Skin epidermis (tissue), 12 donors: ENCODE data around the gene SFXN3.

Source experiments
- H3K27ac ChIP-seq, 21 experiments: fragments of 200-600 bp; sonication (generic) in 11 of 21; one replicate each; pipeline ENCODE4 v1.5.0; 2020; ENCODE audit warnings: mild to moderate bottlenecking in 3 of 21, inconsistent platforms in 2 of 21, moderate library complexity in 2 of 21
- H3K4me3 ChIP-seq, 7 experiments: fragments of 200-600 bp; sonication (generic) in 2 of 7; one replicate each; pipeline ENCODE4 v1.5.0; 2020; ENCODE audit warnings: inconsistent platforms in 2 of 7, mild to moderate bottlenecking in 2 of 7, moderate library complexity in 1 of 7

Gene SFXN3, protein sequence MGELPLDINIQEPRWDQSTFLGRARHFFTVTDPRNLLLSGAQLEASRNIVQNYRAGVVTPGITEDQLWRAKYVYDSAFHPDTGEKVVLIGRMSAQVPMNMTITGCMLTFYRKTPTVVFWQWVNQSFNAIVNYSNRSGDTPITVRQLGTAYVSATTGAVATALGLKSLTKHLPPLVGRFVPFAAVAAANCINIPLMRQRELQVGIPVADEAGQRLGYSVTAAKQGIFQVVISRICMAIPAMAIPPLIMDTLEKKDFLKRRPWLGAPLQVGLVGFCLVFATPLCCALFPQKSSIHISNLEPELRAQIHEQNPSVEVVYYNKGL

DNA sequence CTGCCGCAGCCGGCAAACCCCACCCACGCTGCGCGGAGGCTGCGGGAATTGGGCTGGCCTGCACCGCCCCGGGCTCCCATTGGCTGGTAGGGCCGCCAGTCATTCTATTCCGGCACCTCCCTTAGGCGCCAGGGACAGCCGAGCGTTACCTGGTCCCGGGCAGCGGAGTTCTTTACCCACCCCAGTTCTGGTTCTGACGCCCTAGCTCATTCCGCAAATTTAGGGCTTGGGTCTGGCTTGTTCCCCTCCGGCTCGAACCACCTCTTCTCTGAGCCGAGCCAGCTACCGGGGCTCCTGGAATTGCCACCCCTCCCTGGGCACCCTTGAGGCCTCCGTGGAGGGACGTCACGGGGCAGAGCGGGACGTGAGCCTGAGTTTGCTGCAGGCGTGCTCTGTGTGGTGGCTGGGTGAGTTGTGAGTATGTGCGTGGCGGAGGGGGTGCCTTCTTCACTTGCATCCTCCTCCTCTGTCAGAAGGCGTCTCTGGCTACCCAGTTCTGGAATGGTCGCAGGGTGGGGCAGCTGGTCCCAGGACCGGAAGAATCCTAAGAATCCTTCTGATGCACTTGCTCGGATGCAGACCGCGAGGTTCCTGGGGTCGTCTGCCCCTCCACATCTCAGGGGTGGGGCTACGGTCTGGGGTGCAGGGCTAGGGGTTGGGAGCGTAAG, at the start of gene SFXN3, which contains the start of gene PDZD7:
Gene SFXN3, plus strand, starts transcription at position 107 of the 668 bp plus-strand sequence. CDS start 3,461 bp downstream, outside the sequence.
Gene PDZD7, minus strand, starts transcription at position 2 of the 668 bp plus-strand sequence. CDS start 910 bp downstream, outside the sequence.
- H3K4me3 ChIP-seq, result peak within 1 kb of the TSS; percentile 47 to 90 (median 70)
- H3K27ac ChIP-seq, result peak within 1 kb of the TSS; percentile 70 to 100 (median 96)

DNA sequence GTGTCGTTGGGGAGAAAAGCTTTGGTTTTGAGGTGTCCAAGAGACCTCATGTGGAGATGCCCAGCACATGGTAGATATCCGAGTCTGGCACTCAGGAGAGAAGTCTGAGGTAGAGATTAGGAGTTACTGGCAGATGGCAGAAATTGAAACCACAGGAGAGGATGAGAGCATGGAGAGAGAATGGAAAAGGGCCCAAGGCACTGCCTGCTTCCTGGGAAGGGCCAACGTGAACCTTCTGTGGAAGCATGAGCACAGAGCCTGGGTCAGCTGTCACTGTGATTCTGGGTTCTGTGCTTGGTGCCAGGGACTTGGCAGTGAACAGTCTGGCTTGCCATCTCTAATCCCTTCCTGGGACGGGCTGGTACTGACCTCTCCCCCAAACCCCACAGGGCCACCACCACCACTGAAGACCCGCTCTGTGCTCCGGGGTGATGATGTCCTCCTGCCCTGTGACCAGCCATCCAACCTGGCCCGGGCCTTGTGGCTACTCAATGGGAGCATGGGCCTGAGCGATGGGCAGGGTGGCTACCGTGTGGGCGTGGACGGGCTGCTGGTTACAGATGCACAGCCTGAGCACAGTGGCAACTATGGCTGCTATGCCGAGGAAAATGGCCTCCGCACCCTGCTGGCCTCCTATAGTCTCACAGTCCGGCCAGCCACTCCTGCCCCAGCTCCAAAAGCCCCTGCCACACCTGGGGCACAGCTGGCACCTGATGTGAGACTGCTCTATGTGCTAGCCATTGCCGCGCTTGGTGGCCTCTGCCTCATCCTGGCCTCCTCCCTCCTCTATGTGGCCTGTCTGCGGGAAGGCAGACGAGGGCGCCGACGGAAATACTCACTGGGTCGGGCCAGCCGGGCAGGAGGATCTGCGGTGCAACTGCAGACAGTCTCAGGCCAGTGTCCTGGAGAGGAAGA, 47.9 kb upstream of the SFXN3 start:
- H3K27ac ChIP-seq, result no peak overlapping the region
- H3K4me3 ChIP-seq, result no peak overlapping the region

DNA sequence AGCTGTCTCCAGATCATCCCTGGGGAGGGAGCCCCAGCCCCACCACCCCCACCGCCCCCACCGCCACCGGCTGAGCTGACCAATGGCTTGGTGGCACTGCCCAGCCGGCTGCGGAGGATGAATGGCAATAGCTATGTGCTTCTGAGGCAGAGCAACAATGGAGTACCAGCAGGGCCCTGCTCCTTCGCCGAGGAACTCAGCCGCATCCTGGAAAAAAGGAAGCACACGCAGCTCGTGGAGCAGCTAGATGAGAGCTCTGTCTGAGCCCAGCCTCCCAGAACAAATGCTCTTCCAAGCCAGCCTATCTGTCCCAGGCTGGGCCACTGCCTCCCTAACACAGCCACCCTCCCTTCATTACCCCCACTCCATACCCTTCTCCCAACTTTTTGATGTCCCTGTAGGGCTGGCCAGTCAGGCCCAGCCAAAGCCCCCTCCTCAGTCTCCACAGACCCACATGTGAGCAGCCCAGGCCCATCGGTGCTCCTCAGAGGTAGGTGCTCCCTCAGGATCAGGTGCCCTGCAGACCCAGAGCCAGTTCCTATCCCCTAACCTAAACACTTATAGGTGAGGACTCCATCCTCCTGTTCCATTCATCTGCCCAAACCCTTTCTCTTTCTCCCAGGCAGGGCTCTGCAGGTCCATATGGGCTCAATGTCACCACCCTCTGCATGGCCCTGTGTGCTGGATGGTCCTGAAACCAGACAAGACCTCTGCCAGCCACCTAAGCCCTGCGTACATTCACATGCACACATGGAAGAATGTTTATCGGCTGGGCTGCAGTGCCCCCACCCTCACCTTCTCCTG, 47.0 kb upstream of the SFXN3 start:
- no peak overlapping the region for H3K27ac ChIP-seq
- H3K4me3 ChIP-seq, result no peak overlapping the region

DNA sequence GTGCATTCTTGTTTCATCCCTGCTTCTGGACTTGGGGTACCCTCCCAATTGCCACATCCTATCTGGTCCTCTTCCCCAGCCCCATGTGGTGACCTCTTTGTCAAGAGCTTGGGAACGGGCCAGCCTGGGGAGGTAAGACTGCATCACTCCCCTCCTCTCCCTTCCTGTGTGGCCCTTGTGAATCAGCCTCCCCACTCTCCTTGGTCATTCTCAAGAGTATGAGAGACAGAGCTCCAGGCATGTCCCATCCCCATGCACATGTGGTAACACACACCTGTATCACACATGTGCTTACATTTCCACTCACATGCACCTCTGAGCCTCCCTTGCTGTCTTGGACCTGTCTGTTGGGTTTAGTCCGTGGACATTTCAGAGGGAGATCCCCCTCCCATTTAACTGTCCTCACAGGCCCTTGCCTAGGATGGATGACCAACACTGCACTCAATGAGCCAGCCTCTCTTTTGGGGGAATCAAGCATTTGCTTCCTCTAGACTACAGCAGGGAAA, 46.3 kb upstream of the SFXN3 start:
- H3K4me3 ChIP-seq, result no peak overlapping the region
- H3K27ac ChIP-seq, result no peak overlapping the region

DNA sequence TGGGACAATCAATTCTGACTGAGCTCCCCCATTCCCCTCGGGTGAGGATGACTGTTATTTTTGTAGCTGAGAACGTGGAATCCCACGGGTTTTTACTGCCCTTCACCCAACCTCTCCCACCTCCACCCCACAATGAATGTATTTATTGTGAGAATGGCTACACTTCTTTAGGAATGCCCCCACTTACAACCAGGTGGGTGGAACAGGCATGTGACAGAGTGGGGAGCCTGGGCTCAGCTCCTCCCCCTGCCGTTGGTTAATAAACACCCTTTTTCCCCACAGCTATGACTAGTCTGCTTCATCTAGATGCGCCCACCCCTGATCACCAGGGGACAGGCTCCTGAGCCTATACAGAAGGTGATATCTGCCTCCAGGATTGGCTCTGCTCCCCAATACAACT, 45.7 kb upstream of the SFXN3 start:
- no peak overlapping the region for H3K4me3 ChIP-seq
- no peak overlapping the region for H3K27ac ChIP-seq

GRCh38 chr10:100986623-100986951, 44.4 kb upstream of the SFXN3 start:
- peak overlapping the region in 18 of 21 experiments; percentile 68 to 91 (median 80) for H3K27ac ChIP-seq
- H3K4me3 ChIP-seq, result peak overlapping the region; percentile 68 to 99 (median 77)

- Histone ChIP-seq H3K27ac (peak within 1 kb of the TSS; percentile 56 to 93 (median 80)), H3K4me3 (peak within 1 kb of the TSS; percentile 68 to 99 (median 77))
These were observed 43.9 kb upstream of the SFXN3 start, which contains the start of the genes MRPL43 and TWNK for GRCh38 chr10:100986952-100987684. MRPL43 (minus strand) TSS chr10:100987497; CDS start chr10:100987443, 54 bp downstream. TWNK (plus strand) TSS chr10:100987543; CDS start chr10:100988211, 668 bp downstream.

DNA sequence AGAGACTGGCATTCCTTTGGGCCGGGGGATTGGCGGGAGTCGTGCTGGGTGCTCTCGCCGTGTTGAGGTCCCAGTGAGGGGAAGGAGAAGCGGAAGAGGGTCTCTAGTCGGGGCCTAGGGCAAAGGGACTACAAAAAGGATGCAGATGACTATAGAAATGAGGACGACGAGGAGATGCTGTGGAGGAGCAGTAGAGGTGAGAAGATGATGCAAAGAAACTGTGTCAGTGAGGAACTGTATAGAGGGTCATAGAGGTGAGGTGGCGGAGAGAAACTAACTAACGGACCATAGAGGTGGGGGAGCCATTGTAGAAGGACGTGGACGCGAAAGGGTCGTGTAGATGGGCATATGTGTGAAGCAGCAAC, 43.4 kb upstream of the SFXN3 start:
- H3K27ac ChIP-seq, result peak overlapping the region in 18 of 21 experiments; percentile 62 to 93 (median 80)

GRCh38 chr10:100988166-100988565, 42.9 kb upstream of the SFXN3 start:
- Histone ChIP-seq H3K27ac (peak overlapping the region in 3 of 21 experiments; percentile 84 to 91 (median 87)), H3K4me3 (peak overlapping the region; percentile 68 to 99 (median 77))

More for the DNA sequence above, 43.4 kb upstream of the SFXN3 start:
- H3K4me3 ChIP-seq, result peak overlapping the region; percentile 68 to 99 (median 77)

DNA sequence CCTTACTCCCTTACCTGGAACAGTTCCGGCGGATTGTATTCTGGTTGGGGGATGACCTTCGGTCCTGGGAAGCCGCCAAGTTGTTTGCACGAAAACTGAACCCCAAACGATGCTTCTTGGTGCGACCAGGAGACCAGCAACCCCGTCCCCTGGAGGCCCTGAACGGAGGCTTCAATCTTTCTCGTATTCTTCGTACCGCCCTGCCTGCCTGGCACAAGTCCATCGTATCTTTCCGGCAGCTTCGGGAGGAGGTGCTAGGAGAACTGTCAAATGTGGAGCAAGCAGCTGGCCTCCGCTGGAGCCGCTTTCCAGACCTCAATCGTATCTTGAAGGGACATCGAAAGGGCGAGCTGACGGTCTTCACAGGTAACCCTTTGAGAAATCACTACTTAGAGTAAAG, 41.9 kb upstream of the SFXN3 start:
- Histone ChIP-seq H3K27ac (no peak overlapping the region), H3K4me3 (no peak overlapping the region)

GRCh38 chr10:100993986-100994708, 36.9 kb upstream of the SFXN3 start:
- H3K4me3 ChIP-seq, result no peak overlapping the region
- no peak overlapping the region for H3K27ac ChIP-seq

- Histone ChIP-seq H3K27ac (no peak overlapping the region), H3K4me3 (no peak overlapping the region)
These were observed 35.9 kb upstream of the SFXN3 start for GRCh38 chr10:100995181-100995580.

DNA sequence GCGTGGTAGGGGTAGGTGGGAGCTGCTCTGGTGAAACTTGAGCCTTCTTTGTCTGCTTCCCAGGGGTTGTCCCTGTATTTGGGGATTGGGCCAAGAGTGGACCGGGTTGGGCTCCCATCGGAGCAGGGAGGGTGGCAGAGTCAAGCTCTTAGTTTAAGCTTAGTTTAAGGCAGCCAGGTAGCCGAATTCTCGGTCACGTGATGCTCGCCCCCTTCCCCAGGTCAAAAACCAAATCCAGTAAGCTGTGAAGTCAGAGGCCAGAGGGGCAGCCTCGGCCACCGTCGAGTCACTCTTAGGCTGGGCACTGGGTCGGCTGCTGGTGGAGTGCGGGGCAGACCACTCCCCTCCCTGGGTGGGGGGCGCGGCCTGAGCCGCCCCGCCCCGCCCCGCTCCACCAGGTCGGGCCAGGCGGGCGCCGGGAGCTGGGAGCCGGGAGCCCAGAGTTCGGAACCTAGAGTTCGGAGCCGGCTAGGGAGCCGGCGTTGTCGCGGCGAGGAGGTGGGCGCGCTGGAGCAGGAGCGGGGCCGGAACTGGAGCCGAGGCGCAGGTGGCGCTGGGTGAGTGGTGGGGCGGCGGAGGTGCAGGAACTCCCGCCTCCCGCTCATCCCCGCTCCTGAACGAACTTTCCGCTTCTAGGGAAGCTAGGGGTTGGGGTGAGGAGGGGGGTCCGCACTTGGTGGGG, 34.2 kb upstream of the SFXN3 start:
- Histone ChIP-seq H3K4me3 (peak overlapping the region; percentile 66 to 92 (median 83)), H3K27ac (peak overlapping the region; percentile 39 to 100 (median 98))

DNA sequence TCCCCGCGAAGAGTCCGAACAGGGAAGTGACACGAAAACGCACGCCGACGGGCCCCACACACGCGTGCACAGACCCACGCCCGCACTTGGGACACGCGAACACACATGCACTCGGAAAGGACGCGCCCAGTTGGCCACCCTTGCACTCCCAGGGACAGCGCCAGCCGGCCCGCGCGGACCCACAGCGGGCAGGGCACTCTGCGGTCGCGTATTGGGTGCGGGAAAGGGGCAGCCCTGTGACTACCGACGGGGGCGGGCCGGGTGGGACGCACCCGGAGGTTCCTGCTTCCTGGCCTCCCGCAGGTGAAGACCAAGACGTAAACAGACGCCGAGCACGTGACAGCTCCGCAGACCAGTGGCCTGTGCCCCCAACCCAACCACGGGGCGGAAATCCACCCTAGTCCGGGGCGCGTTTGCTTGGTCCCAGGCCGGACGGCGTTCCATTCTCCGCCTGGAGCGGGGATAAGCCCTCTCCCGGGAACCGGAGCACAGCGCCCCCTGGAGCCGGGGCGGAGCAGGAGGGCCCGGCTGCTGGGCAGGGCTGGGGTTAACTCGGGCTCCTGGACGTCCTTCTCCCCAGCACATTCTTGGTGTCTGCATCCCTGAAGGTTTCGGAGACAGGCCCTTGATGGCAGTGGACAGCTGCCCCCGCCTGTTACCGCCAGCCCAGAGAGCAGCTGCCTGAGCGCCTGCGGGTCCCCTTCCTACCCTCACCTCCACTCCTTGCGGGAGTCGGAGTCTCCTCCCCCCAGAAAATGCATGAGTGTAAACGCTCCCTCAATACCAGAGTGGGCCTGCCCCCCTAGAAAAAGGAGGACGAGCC, 33.5 kb upstream of the SFXN3 start:
- peak overlapping the region; percentile 66 to 92 (median 83) for H3K4me3 ChIP-seq
- H3K27ac ChIP-seq, result peak overlapping the region; percentile 39 to 100 (median 98)

GRCh38 chr10:100998183-100998990, 32.6 kb upstream of the SFXN3 start:
- Histone ChIP-seq H3K4me3 (peak overlapping the region; percentile 66 to 92 (median 83)), H3K27ac (peak overlapping the region; percentile 87 to 100 (median 98))
